ENCODE measurements around the gene CD72. TPM values are rescaled to one million over a fixed set of nuclear protein-coding genes. Genes with fewer than 3 reads are reported as not detected.

CD72 gene
- polyA plus RNA-seq, 1 experiment = 1.7 TPM

GRCh38 chr9:35619800-35620158, 1.6 kb upstream of the CD72 start:
- DNase-seq (ENCODE audit: low read depth) = no peak
- no peaks in the 10 kb centered on the region for H3K36me3 ChIP-seq (ENCODE audit: control insufficient read depth, insufficient read depth, low read length)
- ChIA-PET POLR2A (no interaction called here), CTCF (interaction anchor here (1.1 to 1.8 kb wide), 5 partner anchors 8 to 29 kb away, joined by 3 to 9 read pairs (median 4); no protein-coding TSS in a partner anchor)
- TF ChIP-seq CTCF (IDR thresholded peaks at IDR 0.05; ENCODE audit: insufficient read depth, low read depth, low read length) = no peak
- H3K27me3 ChIP-seq (ENCODE audit: control insufficient read depth, insufficient read depth, low read length) = peaks cover 10% of the 10 kb centered on the region
- H3K4me3 ChIP-seq (ENCODE audit: low read depth, low read length) = no peak overlapping the region

DNA sequence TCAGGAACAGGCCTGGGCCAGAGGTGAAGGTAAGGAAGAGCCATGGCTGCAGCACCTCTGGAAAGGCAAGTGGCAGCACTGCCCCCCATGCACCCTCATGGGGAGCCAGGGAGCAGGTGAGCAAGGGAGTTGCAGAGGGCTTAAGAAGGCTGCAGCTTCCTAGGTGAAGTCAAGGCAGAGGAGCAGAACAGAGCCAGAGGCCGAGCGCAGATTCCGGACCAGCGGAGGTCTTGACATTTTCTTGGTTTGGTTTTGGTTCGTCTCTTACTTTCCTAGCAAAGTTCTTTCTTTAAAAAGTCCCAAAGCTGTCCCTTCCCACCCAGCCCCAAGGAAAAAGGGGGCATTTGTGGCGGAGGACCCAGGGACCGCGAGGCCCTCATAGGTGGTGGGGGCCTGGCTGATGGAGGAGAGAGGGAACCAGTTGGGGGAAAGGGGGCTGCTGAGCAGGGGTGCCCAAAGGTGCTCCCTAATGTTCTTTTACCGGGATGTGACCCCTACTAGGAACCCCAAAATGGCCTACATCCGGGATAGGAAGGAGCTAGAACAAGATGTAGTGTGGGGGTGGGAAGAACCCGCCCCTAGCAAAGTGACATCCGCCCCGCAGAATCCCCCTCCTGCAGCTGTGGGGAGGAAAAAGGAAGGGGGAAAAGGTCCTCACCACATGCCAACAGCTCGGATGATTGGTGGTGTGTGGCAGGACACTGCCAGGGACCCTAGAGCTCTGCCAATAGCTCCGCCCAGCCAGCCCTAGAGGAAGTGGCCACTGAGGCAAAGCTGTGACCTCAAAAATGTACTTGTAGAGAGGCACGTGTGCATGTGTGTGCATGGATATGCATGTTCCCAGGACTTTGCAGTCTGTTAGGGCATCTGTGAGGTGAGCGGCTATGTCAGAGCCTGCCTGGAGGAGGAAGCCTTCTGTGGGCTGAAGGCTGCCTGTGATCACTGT, 914 bp upstream of the CD72 start:
- no peak for TF ChIP-seq CTCF (IDR thresholded peaks at IDR 0.05; ENCODE audit: insufficient read depth, low read depth, low read length)
- Histone ChIP-seq H3K4me3 (ENCODE audit: low read depth, low read length) (no peak overlapping the region), H3K27me3 (ENCODE audit: control insufficient read depth, insufficient read depth, low read length) (peaks cover 12% of the 10 kb centered on the region), H3K36me3 (ENCODE audit: control insufficient read depth, insufficient read depth, low read length) (no peaks in the 10 kb centered on the region)
- no peak for DNase-seq (ENCODE audit: low read depth)
- CTCF ChIA-PET = interaction anchor here (1.1 to 1.8 kb wide), 5 partner anchors 8 to 29 kb away, joined by 3 to 9 read pairs (median 4); no protein-coding TSS in a partner anchor
- POLR2A ChIA-PET = no interaction called here

GRCh38 chr9:35617548-35617947, 665 bp downstream of the CD72 start:
- no peaks in the 10 kb centered on the region for H3K36me3 ChIP-seq (ENCODE audit: control insufficient read depth, insufficient read depth, low read length)
- H3K27me3 ChIP-seq (ENCODE audit: control insufficient read depth, insufficient read depth, low read length) = peaks cover 12% of the 10 kb centered on the region
- CTCF ChIA-PET = interaction anchor here (1.0 kb wide), 1 partner anchor 252 kb away, joined by 3 read pairs; no protein-coding TSS in a partner anchor
- TF ChIP-seq CTCF (IDR thresholded peaks at IDR 0.05; ENCODE audit: insufficient read depth, low read depth, low read length) = no peak
- DNase-seq (ENCODE audit: low read depth) = no peak
- no peak overlapping the region for H3K4me3 ChIP-seq (ENCODE audit: low read depth, low read length)
- POLR2A ChIA-PET = no interaction called here

DNA sequence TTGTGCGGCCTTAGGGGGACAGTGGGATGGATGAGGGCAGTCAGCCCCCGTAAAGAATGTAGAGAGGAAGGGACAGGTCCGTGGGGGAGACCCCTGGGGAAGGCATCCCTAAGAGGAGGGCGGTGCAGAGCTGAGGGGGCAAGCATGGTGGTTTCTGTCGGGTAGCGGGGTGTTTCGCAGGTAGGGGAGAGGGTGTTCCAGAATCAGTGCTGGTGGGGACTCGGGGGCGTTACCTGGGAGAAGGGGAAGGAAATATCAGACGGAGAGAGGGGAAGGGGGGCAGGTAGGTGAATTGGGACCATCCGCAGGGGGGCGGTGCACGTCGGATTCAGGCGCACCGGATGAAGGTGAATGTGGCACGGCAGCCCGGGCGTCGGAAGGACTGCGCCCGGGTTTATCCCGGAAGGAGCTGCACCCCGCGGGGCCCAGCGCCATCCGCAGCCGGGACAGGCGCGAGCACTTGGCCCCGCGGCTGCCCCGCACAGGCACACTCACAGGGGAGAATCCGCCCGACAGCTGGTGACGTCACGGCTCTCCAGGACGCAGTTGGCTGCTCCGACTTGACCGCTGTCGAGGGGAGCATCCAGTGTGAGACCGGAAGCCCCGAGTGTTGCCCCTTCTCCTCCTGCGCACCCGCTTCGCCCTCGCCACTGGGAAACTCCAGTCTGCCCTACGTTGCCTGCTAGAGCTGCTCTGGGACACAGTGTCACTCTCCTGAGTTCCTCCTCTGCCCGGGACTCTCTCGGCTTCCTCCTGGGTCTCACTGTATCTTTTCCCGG, 1.3 kb downstream of the CD72 start:
- POLR2A ChIA-PET = interaction anchor here (0.7 kb wide), 1 partner anchor 116 kb away, joined by 24 read pairs; the partner anchor contains the start of gene CREB3
- DNase-seq (ENCODE audit: low read depth) = no peak
- Histone ChIP-seq H3K27me3 (ENCODE audit: control insufficient read depth, insufficient read depth, low read length) (peaks cover 12% of the 10 kb centered on the region), H3K4me3 (ENCODE audit: low read depth, low read length) (peak overlapping the region; percentile 29), H3K36me3 (ENCODE audit: control insufficient read depth, insufficient read depth, low read length) (no peaks in the 10 kb centered on the region)
- no peak for TF ChIP-seq CTCF (IDR thresholded peaks at IDR 0.05; ENCODE audit: insufficient read depth, low read depth, low read length)
- CTCF ChIA-PET = interaction anchor here (1.0 to 1.5 kb wide), 2 partner anchors 79 to 251 kb away, joined by 3 read pairs; no protein-coding TSS in a partner anchor

Data from BJ (cell line).